Renal cortex interstitium (tissue), 11 donors: ENCODE measurements around the gene VPS39. TPM values are rescaled to one million over a fixed set of nuclear protein-coding genes. Genes with fewer than 3 reads are reported as not detected.

Source experiments
- DNase-seq, 11 donors: peaks; one replicate each; pipeline ENCODE4 v3.0.0-alpha.2; 2013; ENCODE audit warnings: low read depth in 9 of 11, low spot score in 4 of 11; ENCODE audit errors: extremely low read depth in 1 of 11
- polyA plus RNA-seq, 3 donors: library from polyadenylated mRNA; unstranded; fragments of 120-200 nt; gene quantifications; one replicate each; pipeline ENCODE4 v1.2.1, GENCODE V29; 2013; ENCODE audit not compliant: insufficient read length in 3 of 3

VPS39 gene
- polyA plus RNA-seq, 3 donors, result 57.5 to 77.4 (median 65.3) TPM

GRCh38 chr15:42118650-42119445, 89.3 kb downstream of the VPS39 start:
- DNase-seq, result peak in 1 of 11 donors; percentile 13

GRCh38 chr15:42111924-42112323, 96.2 kb downstream of the VPS39 start:
- DNase-seq, result no peak

- DNase-seq, result no peak
Measured at GRCh38 chr15:42110367-42110766, 97.7 kb downstream of the VPS39 start.

GRCh38 chr15:42108806-42109205, 99.3 kb downstream of the VPS39 start:
- no peak for DNase-seq

Other genes with a start within 250 kb of the VPS39 start
- 10 to 100 TPM; 14.8 to 19.5 (median 18.4) TPM for gene EHD4, start 235.7 kb downstream of the VPS39 start, polyA plus RNA-seq
- gene PLA2G4E, start 187.3 kb downstream of the VPS39 start, polyA plus RNA-seq, result not detected
- under 1 TPM; 0.03 to 0.08 (median 0.08) TPM for gene PLA2G4D, start 113.7 kb downstream of the VPS39 start, polyA plus RNA-seq
- gene PLA2G4F, start 51.7 kb downstream of the VPS39 start, polyA plus RNA-seq, result 10 to 100 TPM; 20.3 to 31.3 (median 24.2) TPM
- gene GANC, start 64.9 kb upstream of the VPS39 start, polyA plus RNA-seq, result 10 to 100 TPM; 23.8 to 34.1 (median 26.8) TPM
- gene TMEM87A, start 65.1 kb upstream of the VPS39 start, polyA plus RNA-seq, result 10 to 100 TPM; 46.5 to 60.5 (median 57.8) TPM
- 10 to 100 TPM; 24.2 to 35.0 (median 29.7) TPM for gene CAPN3, start 151.2 kb upstream of the VPS39 start, polyA plus RNA-seq